NCI-H1694 treated with DMSO at 0.1 percent for 48 hours (cell line): ENCODE data around the gene FHIP2A.
"Not testable (repeated sequence)": the region's sequence is repeated elsewhere in the genome, so short reads cannot be mapped to it uniquely, and the experiment has no call there.

Experiments
- DNase-seq: peaks from one replicate; lab custom pipeline; 2025; lab: John Stamatoyannopoulos, UW

FHIP2A gene

DNA sequence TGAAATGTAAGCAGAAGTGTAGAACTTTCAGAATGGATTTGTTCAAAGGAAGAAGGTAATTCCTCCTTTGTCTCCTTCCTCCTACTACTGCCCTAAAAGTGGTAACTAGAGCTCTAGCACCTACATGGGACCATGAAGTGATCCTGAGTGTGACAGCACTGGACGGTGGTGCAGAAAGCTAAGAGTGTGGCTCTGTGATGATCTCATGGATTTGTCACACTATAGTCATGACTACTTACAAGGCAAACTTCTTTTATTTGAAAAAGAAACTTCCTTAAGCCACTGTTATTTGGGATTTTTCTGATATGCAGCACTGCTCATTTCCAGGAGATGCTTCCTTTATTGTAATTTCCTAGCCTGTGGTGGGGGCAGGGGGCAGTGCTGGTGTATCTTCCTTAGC lies 5.8 kb upstream of the FHIP2A start:
- DNase-seq: no peak

- no peak for DNase-seq
These were observed 5.3 kb upstream of the FHIP2A start for GRCh38 chr10:114816308-114816707.

DNA sequence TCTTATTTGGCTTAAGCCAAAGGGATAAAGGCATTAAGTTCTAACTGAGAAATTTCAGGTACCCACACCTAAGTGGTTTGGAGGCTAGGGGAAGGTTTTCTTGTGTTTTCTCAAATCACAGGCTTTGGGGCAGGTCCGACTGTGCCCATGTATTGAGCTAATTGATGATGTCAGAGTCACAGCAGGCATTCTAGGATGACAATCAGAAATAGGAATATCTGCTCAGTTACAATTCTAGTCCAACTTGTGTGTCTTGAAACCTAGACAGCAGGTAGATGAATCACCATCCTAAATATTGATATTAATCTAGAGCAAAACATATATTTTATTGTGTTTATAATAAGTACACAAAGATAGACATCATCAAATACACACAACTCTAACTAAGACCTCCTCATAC lies 2.3 kb upstream of the FHIP2A start:
- no peak for DNase-seq

GRCh38 chr10:114821915-114822443 lies 399 bp downstream of the FHIP2A start:
- DNase-seq: no peak

DNA sequence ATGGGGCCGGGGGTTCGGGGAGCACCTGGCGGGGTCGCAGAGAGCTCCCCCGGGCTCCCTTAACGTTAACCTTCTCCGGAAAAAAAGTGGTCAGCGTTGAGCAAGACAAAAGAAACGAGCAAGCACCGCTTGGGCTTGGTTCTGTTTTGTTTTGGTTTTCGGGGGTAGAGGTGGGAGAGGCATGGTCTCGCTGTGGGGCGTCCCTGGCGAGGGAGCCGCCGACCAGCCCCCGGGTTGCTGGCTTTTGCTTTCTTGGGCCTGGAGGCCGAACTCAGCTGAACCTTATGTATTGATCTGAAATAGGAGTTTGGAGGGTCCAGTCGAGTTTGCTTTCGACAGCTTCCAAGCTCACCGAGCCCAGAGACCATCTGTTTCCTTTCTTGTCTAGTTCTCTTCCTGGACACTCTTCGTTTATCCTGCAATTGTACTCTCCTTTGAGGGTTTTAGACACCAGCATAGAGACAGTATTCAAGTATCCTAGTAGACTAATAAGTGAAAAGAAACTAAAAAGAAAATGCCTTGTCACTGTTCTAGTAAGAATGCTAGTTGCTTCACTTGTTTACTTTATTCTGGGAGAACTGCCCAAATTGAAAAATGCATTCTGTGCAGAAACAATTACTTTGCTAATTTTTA lies 980 bp downstream of the FHIP2A start:
- no peak for DNase-seq

DNA sequence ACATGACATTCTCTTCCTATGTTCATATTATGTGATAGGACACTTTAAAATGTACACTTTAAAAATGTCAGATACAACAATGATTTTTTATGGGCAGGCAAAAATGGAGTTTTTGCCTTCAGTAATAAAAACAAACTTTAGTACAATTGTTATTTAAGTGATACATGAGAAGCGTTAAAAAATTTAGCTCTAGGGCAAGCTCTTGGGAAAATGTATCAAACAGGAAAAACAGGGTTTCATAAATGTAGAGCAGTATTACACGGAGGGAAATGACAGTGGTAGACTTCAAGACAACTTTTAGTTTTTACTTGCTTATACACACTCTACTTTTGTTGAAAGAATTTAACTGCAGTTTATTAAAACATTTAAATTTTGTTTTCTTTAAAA lies 1.5 kb downstream of the FHIP2A start:
- no peak for DNase-seq

DNA sequence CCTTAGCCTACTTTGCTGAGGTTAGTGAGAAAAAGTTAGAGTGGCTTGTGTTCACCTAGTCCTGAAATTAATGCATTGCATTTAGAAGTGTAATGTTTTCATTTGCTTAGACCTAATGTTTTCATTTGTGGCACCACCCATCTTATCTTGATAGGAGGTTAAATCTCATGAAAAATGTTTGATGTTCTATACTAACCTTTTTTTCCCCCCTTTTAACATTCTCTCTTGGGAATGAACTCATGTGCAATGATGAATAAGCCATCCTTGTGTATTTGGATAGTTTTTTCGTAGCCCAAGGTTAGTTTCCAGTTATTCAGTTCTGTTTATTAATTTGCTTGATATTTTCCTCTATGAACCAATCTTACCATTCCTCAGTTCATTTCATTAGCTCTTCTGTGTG lies 2.8 kb downstream of the FHIP2A start:
- no peak for DNase-seq

- DNase-seq: no peak
These were observed 4.1 kb downstream of the FHIP2A start for GRCh38 chr10:114825513-114826253.

DNA sequence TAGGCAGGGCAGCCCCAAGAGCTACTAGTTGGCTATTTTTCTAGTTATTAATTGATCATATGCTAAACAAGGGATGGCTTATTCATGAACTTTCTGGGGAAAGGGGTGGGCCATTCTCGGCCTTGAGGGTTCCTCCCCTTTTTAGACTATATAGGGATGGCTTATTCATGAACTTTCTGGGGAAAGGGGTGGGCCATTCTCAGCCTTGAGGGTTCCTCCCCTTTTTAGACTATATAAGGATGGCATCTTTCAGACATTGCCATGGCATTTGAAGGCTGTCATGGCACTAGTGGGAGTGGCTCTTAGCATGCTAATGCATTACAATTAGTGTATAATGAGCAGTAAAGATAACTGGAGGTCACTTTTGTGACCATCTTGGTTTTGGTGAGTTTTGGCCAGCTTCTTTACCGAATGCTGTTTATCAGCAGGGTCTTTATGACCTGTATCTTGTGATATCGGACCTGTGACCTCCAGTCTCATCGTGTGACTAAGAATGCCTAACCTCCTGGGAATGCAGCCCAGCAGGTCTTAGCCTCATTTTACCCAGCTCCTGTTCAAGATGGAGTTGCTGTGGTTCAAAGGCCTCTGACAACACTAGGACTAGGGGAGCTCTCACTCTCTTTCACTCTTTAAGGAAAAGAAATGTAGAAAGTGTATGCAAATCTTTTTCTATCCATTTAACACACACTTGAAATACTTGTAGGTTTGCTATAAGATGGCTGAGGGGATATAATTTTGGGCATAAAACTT lies 7.8 kb downstream of the FHIP2A start:
- no peak for DNase-seq

DNA sequence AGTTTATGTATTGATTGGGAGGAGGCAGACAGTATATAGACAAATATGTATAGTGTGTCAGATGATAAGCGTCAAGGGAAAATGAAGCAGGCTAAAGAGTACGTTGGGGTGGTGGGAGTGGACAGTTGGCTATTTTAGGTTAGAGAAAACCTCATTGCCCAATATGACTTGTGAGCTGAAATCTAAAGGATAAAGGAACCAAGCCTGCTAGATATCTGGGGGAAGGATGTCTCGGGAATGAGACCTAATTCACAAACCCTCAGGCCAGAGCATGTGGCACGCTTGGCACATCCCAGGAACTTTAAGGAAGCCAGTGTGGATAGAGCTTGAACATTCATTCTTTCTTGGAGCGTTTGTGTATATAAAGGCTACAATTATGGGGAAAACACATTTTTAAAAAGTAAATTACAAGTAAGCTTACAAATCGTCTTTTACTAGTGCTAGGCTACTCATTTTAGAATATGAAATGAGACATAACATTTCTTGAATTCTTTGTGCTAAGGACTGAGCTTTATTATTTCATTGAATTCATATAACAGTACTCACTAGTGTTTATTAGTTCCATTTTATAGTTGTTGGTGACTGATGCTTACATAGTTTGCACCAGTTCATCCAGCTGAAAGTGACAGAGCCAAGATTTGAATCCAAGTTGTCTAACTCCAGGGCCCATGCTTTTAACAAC lies 9.7 kb downstream of the FHIP2A start:
- DNase-seq: no peak

- no peak for DNase-seq
These were observed 16.1 kb downstream of the FHIP2A start for GRCh38 chr10:114837690-114838089.

- DNase-seq: no peak
These were observed 18.3 kb downstream of the FHIP2A start for GRCh38 chr10:114839901-114840300.

GRCh38 chr10:114845978-114846693 lies 24.6 kb downstream of the FHIP2A start:
- no peak for DNase-seq

GRCh38 chr10:114847517-114847916 lies 25.9 kb downstream of the FHIP2A start:
- not testable (repeated sequence) for DNase-seq

DNA sequence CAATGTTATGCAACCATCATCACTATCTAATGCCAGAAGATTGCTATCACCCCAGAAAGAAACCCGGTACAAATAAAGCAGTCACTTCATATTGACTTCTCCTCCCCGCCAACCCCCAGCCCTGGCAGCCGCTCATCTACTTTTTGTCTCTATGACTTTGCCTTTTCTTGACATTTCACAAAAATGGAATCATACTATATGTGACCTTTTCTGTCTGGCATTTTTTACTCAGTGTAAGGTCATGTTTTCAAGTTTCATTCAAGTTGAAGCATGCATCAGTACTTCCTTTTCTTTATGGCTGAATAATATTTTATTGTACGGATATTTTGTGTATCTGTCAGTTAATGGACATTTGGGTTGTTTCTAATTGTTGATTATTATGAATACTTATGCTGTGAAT lies 28.1 kb downstream of the FHIP2A start:
- DNase-seq: no peak

GRCh38 chr10:114850126-114850525 lies 28.5 kb downstream of the FHIP2A start:
- DNase-seq: no peak

DNA sequence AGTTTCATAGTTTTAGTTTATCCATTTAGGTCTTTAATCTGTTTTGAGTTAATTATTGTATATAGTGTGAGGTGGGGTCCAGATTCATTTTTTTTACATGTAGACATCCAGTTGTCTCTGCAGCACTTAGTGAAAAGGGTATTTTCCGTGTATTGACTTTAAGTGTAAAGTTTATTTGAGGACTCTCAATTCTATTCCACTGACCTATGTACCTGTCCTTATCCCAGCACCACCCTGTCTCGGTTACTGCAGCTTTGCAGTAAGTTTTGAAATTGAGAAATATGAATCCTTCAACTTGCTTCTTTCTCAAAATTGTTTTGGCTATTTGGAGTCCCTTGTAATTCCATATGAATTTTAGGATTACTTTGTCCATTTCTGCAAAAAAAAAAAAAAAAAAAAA lies 29.8 kb downstream of the FHIP2A start:
- no peak for DNase-seq

GRCh38 chr10:114852197-114852596 lies 30.6 kb downstream of the FHIP2A start:
- DNase-seq: no peak

GRCh38 chr10:114854906-114855305 lies 33.3 kb downstream of the FHIP2A start:
- DNase-seq: no peak

GRCh38 chr10:114855776-114856543 lies 34.4 kb downstream of the FHIP2A start:
- DNase-seq: no peak
